ENCODE results near the gene ACOXL.

ACOXL gene

DNA sequence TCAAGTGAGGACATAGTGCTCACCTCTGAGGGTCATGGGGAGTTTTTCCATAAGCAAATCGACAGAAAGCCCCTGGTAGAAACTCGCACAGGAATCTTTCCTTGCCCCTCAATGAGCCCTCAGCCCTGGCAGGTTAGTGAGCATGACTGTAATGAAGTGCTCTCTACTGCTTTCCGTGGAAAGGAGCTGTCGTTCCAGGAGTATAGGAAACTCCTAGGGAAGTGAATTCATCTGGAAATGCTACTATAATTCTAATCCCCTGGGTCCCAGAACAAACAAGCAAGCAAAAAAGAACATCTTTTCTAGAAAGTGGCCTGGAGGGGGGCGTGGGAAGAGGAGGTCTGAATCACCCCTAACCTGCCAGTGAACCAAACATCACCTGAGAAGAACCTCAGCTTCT is 406.5 kb downstream of the ACOXL start:
- Histone ChIP-seq H3F3A (ENCODE audit: control insufficient read depth, insufficient read depth) (no peaks in the 10 kb centered on the region), H3K9me3 (ENCODE audit: control insufficient read depth, insufficient read depth, low read length) (no peaks in the 10 kb centered on the region), H3K79me2 (ENCODE audit: control insufficient read depth, low read length) (peaks cover 94% of the 10 kb centered on the region), H4K20me1 (ENCODE audit: control insufficient read depth, insufficient read depth, low read depth, low read length) (peaks cover 23% of the 10 kb centered on the region), H3K27ac (ENCODE audit: low read depth, low read length) (no peak overlapping the region), H3K27me3 (ENCODE audit: control insufficient read depth, low read length) (no peaks in the 10 kb centered on the region), H3K36me3 (ENCODE audit: control insufficient read depth, low read length) (peaks cover 91% of the 10 kb centered on the region), H3K4me2 (ENCODE audit: low read length) (no peak overlapping the region), H3K4me1 (ENCODE audit: control insufficient read depth, low read length) (peaks cover 10% of the 10 kb centered on the region), H3K4me3 (ENCODE audit: low read length) (no peak overlapping the region), H3K9me2 (replicated peaks; ENCODE audit: control insufficient read depth, low read length) (no peaks in the 10 kb centered on the region)
- TF ChIP-seq EZH2phosphoT487 (IDR thresholded peaks at IDR 0.05; ENCODE audit: borderline replicate concordance, low read length), result no peak
- TF ChIP-seq, protein P1, sequence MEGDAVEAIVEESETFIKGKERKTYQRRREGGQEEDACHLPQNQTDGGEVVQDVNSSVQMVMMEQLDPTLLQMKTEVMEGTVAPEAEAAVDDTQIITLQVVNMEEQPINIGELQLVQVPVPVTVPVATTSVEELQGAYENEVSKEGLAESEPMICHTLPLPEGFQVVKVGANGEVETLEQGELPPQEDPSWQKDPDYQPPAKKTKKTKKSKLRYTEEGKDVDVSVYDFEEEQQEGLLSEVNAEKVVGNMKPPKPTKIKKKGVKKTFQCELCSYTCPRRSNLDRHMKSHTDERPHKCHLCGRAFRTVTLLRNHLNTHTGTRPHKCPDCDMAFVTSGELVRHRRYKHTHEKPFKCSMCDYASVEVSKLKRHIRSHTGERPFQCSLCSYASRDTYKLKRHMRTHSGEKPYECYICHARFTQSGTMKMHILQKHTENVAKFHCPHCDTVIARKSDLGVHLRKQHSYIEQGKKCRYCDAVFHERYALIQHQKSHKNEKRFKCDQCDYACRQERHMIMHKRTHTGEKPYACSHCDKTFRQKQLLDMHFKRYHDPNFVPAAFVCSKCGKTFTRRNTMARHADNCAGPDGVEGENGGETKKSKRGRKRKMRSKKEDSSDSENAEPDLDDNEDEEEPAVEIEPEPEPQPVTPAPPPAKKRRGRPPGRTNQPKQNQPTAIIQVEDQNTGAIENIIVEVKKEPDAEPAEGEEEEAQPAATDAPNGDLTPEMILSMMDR (IDR thresholded peaks at IDR 0.05; ENCODE audit: low read depth, low read length, poor library complexity, severe bottlenecking), result no peak

- H3K79me2 ChIP-seq (ENCODE audit: control insufficient read depth, low read length), result peaks cover 94% of the 10 kb centered on the region
- H3K27ac ChIP-seq (ENCODE audit: low read depth, low read length), result no peak overlapping the region
- no peak overlapping the region for H3K4me3 ChIP-seq (ENCODE audit: low read length)
- peaks cover 1% of the 10 kb centered on the region; the same call in 1 of the 2 replicates for H3K4me1 ChIP-seq (ENCODE audit: control insufficient read depth, low read length)
- peaks cover 19% of the 10 kb centered on the region for H4K20me1 ChIP-seq (ENCODE audit: control insufficient read depth, insufficient read depth, low read depth, low read length)
- no peak for TF ChIP-seq EZH2phosphoT487 (IDR thresholded peaks at IDR 0.05; ENCODE audit: borderline replicate concordance, low read length)
- TF ChIP-seq, protein P1 (IDR thresholded peaks at IDR 0.05; ENCODE audit: low read depth, low read length, poor library complexity, severe bottlenecking), result no peak
- H3F3A ChIP-seq (ENCODE audit: control insufficient read depth, insufficient read depth), result no peaks in the 10 kb centered on the region
- no peaks in the 10 kb centered on the region for H3K9me3 ChIP-seq (ENCODE audit: control insufficient read depth, insufficient read depth, low read length)
- H3K4me2 ChIP-seq (ENCODE audit: low read length), result no peak overlapping the region
- H3K27me3 ChIP-seq (ENCODE audit: control insufficient read depth, low read length), result no peaks in the 10 kb centered on the region
- H3K36me3 ChIP-seq (ENCODE audit: control insufficient read depth, low read length), result peaks cover 91% of the 10 kb centered on the region
- H3K9me2 ChIP-seq (replicated peaks; ENCODE audit: control insufficient read depth, low read length), result no peaks in the 10 kb centered on the region
Measured at GRCh38 chr2:111139637-111140317, 407.4 kb downstream of the ACOXL start.

GRCh38 chr2:111140815-111141214 is 408.4 kb downstream of the ACOXL start:
- Histone ChIP-seq H3K4me2 (ENCODE audit: low read length) (no peak overlapping the region), H3F3A (ENCODE audit: control insufficient read depth, insufficient read depth) (no peaks in the 10 kb centered on the region), H3K36me3 (ENCODE audit: control insufficient read depth, low read length) (peaks cover 92% of the 10 kb centered on the region), H3K79me2 (ENCODE audit: control insufficient read depth, low read length) (peaks cover 94% of the 10 kb centered on the region), H3K4me1 (ENCODE audit: control insufficient read depth, low read length) (peaks cover 4% of the 10 kb centered on the region; the same call in 1 of the 2 replicates), H3K4me3 (ENCODE audit: low read length) (no peak overlapping the region), H4K20me1 (ENCODE audit: control insufficient read depth, insufficient read depth, low read depth, low read length) (peaks cover 12% of the 10 kb centered on the region; the same call in 1 of the 2 replicates), H3K9me3 (ENCODE audit: control insufficient read depth, insufficient read depth, low read length) (no peaks in the 10 kb centered on the region), H3K27ac (ENCODE audit: low read depth, low read length) (no peak overlapping the region), H3K9me2 (replicated peaks; ENCODE audit: control insufficient read depth, low read length) (no peaks in the 10 kb centered on the region), H3K27me3 (ENCODE audit: control insufficient read depth, low read length) (no peaks in the 10 kb centered on the region)
- TF ChIP-seq, protein P1 (IDR thresholded peaks at IDR 0.05; ENCODE audit: low read depth, low read length, poor library complexity, severe bottlenecking), result no peak
- TF ChIP-seq EZH2phosphoT487 (IDR thresholded peaks at IDR 0.05; ENCODE audit: borderline replicate concordance, low read length), result no peak
